GM21423 (cell line): ENCODE data around the gene GET3.
A peak's percentile ranks its signal among the peaks of the same experiment; 100 is the strongest.
"Not testable (repeated sequence)": the region's sequence is repeated elsewhere in the genome, so short reads cannot be mapped to it uniquely, and the experiment has no call there.

Experiments used
- ATAC-seq: cut with Tn5 transposase; IDR thresholded peaks from one replicate; pipeline ENCODE4 v1.9.1; 2021; ENCODE audit warnings: mild to moderate bottlenecking, moderate library complexity; ENCODE audit not compliant: unreplicated experiment

GET3 gene

GRCh38 chr19:12715102-12715501 lies 22.2 kb upstream of the GET3 start:
- ATAC-seq: no peak

- no peak for ATAC-seq
These were observed 21.4 kb upstream of the GET3 start for GRCh38 chr19:12715929-12716328.

- ATAC-seq: no peak
These were observed 17.0 kb upstream of the GET3 start for GRCh38 chr19:12720296-12720695.

- ATAC-seq: no peak
These were observed 16.2 kb upstream of the GET3 start for GRCh38 chr19:12720851-12721655.

- ATAC-seq: peak; percentile 25
These were observed 15.4 kb upstream of the GET3 start for GRCh38 chr19:12721656-12722565.

GRCh38 chr19:12722566-12723380 lies 14.5 kb upstream of the GET3 start:
- peak; percentile 74 for ATAC-seq

GRCh38 chr19:12723381-12723640 lies 14.0 kb upstream of the GET3 start:
- ATAC-seq: no peak

- ATAC-seq: no peak
These were observed 13.5 kb upstream of the GET3 start, which contains the start of gene TNPO2 for GRCh38 chr19:12723641-12724426. Gene TNPO2, minus strand, starts transcription at chr19:12723932. Its CDS starts 2,955 bp downstream, at chr19:12720977.

GRCh38 chr19:12725612-12726011 lies 11.7 kb upstream of the GET3 start:
- ATAC-seq: not testable (repeated sequence)

GRCh38 chr19:12726988-12727316 lies 10.3 kb upstream of the GET3 start:
- ATAC-seq: no peak

- ATAC-seq: no peak
These were observed 9.4 kb upstream of the GET3 start for GRCh38 chr19:12727745-12728433.

- no peak for ATAC-seq
These were observed 7.2 kb upstream of the GET3 start for GRCh38 chr19:12730064-12730463.

- ATAC-seq: no peak
These were observed 6.0 kb upstream of the GET3 start for GRCh38 chr19:12731337-12731736.

- no peak for ATAC-seq
These were observed 3.7 kb upstream of the GET3 start for GRCh38 chr19:12733369-12734214.

- no peak for ATAC-seq
These were observed 596 bp downstream of the GET3 start for GRCh38 chr19:12737835-12738351.

- ATAC-seq: no peak
These were observed 8.0 kb downstream of the GET3 start for GRCh38 chr19:12745166-12745897.

GRCh38 chr19:12748489-12748888 lies 11.2 kb downstream of the GET3 start:
- no peak for ATAC-seq

GRCh38 chr19:12749938-12750521 lies 12.7 kb downstream of the GET3 start:
- ATAC-seq: no peak
